DMS79 (cell line): ENCODE data around the gene FBXO8.

Experiments
- DNase-seq: peaks from one replicate; lab custom pipeline; 2025; lab: John Stamatoyannopoulos, UW

FBXO8 gene

GRCh38 chr4:174244441-174244840 lies 39.0 kb downstream of the FBXO8 start:
- no peak for DNase-seq

- no peak for DNase-seq
These were observed 42.3 kb downstream of the FBXO8 start for GRCh38 chr4:174241162-174241561.

GRCh38 chr4:174236359-174236758 lies 47.1 kb downstream of the FBXO8 start:
- no peak for DNase-seq

- DNase-seq, result no peak
These were observed 52.8 kb downstream of the FBXO8 start for GRCh38 chr4:174230680-174231079.

GRCh38 chr4:174230148-174230547 lies 53.3 kb downstream of the FBXO8 start:
- DNase-seq, result no peak

- no peak for DNase-seq
These were observed 54.5 kb downstream of the FBXO8 start for GRCh38 chr4:174228988-174229387.

GRCh38 chr4:174225349-174226049 lies 58.0 kb downstream of the FBXO8 start:
- no peak for DNase-seq

GRCh38 chr4:174224550-174224949 lies 58.9 kb downstream of the FBXO8 start:
- no peak for DNase-seq

GRCh38 chr4:174222266-174222872 lies 61.1 kb downstream of the FBXO8 start:
- no peak for DNase-seq

- DNase-seq, result no peak
These were observed 65.2 kb downstream of the FBXO8 start for GRCh38 chr4:174218127-174218790.

GRCh38 chr4:174217273-174218126 lies 66.0 kb downstream of the FBXO8 start:
- no peak for DNase-seq

- no peak for DNase-seq
These were observed 66.6 kb downstream of the FBXO8 start for GRCh38 chr4:174216799-174217272.

- no peak for DNase-seq
These were observed 67.3 kb downstream of the FBXO8 start for GRCh38 chr4:174215961-174216680.

- no peak for DNase-seq
These were observed 68.4 kb downstream of the FBXO8 start for GRCh38 chr4:174215057-174215456.

- DNase-seq, result no peak
These were observed 69.2 kb downstream of the FBXO8 start for GRCh38 chr4:174214101-174214878.

- DNase-seq, result no peak
These were observed 69.8 kb downstream of the FBXO8 start for GRCh38 chr4:174213731-174214100.

GRCh38 chr4:174212061-174212460 lies 71.4 kb downstream of the FBXO8 start:
- no peak for DNase-seq

GRCh38 chr4:174211622-174212044 lies 71.8 kb downstream of the FBXO8 start:
- no peak for DNase-seq

GRCh38 chr4:174210952-174211490 lies 72.4 kb downstream of the FBXO8 start:
- DNase-seq, result no peak

- no peak for DNase-seq
These were observed 73.1 kb downstream of the FBXO8 start for GRCh38 chr4:174210354-174210753.

- no peak for DNase-seq
These were observed 74.1 kb downstream of the FBXO8 start for GRCh38 chr4:174209341-174209740.
